Activated T-helper 9 cell treated with anti-CD3 and anti-CD28 coated beads, Interleukin-2, amount 50 U/mL, for 16 hours (primary cell): ENCODE results near the gene SYNE1.

ENCODE experiments used
- DNase-seq: peaks from one replicate; pipeline ENCODE4 v3.0.0-alpha.2; 2020; ENCODE audit warnings: low read depth

The SYNE1 gene

GRCh38 chr6:152184573-152184916 lies 452.6 kb downstream of the SYNE1 start:
- no peak for DNase-seq

GRCh38 chr6:152180601-152181000 lies 456.6 kb downstream of the SYNE1 start:
- no peak for DNase-seq

GRCh38 chr6:152176268-152176667 lies 460.9 kb downstream of the SYNE1 start:
- no peak for DNase-seq

- DNase-seq = no peak
Measured at GRCh38 chr6:152173957-152174356, 463.2 kb downstream of the SYNE1 start.

GRCh38 chr6:152173321-152173720 lies 463.8 kb downstream of the SYNE1 start:
- no peak for DNase-seq

GRCh38 chr6:152170702-152171667 lies 466.2 kb downstream of the SYNE1 start:
- peak; percentile 48 for DNase-seq

GRCh38 chr6:152170313-152170701 lies 466.9 kb downstream of the SYNE1 start:
- no peak for DNase-seq

GRCh38 chr6:152167641-152168603 lies 469.2 kb downstream of the SYNE1 start:
- DNase-seq = no peak

- DNase-seq = no peak
Measured at GRCh38 chr6:152166897-152167296, 470.3 kb downstream of the SYNE1 start.

- DNase-seq = no peak
Measured at GRCh38 chr6:152166497-152166896, 470.7 kb downstream of the SYNE1 start.

- DNase-seq = no peak
Measured at GRCh38 chr6:152164957-152165356, 472.2 kb downstream of the SYNE1 start.

- DNase-seq = no peak
Measured at GRCh38 chr6:152161501-152161900, 475.7 kb downstream of the SYNE1 start.

- no peak for DNase-seq
Measured at GRCh38 chr6:152160346-152160745, 476.8 kb downstream of the SYNE1 start.

- no peak for DNase-seq
Measured at GRCh38 chr6:152155792-152156191, 481.4 kb downstream of the SYNE1 start.

- DNase-seq = no peak
Measured at GRCh38 chr6:152154559-152155356, 482.4 kb downstream of the SYNE1 start.

- DNase-seq = no peak
Measured at GRCh38 chr6:152151920-152152319, 485.2 kb downstream of the SYNE1 start.

GRCh38 chr6:152150196-152150595 lies 487.0 kb downstream of the SYNE1 start:
- no peak for DNase-seq

- DNase-seq = no peak
Measured at GRCh38 chr6:152148412-152148811, 488.8 kb downstream of the SYNE1 start.

GRCh38 chr6:152147269-152147668 lies 489.9 kb downstream of the SYNE1 start:
- DNase-seq = no peak

- no peak for DNase-seq
Measured at GRCh38 chr6:152146385-152146784, 490.8 kb downstream of the SYNE1 start.

GRCh38 chr6:152143359-152143758 lies 493.8 kb downstream of the SYNE1 start:
- DNase-seq = no peak

GRCh38 chr6:152142105-152142504 lies 495.1 kb downstream of the SYNE1 start:
- DNase-seq = no peak
